ENCODE data around the gene OXSM. TPM values are rescaled to one million over a fixed set of nuclear protein-coding genes. Genes with fewer than 3 reads are reported as not detected.

Gene OXSM
- total RNA-seq, 2 experiments from 2014 or later, result 18.8 to 20.9 TPM

DNA sequence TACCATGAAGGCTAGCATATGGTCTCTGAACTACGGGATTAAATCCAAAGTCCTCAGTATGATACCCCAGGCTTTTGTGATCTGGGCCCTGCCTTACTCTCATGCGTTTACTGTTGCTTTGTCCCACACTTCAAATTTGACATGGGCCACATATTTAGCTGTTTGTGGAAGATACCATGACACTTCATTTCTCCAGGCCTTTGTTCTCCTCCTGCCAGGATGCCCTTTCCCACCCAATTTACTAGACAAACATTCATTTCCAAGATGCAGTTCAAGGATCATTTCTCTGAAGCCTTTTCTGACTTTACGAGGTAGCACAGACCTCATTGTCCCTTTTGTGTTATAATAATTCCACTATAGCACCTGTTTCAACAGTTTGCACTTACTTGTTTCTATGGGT is 2.2 kb upstream of the OXSM start:
- intact Hi-C loops (cut with micrococcal nuclease), result no loop called here
- DNase-seq, result no peak
- Mint-ChIP-seq H3K27me3 (peaks cover 1% of the 10 kb centered on the region), H3K9me3 (no peaks in the 10 kb centered on the region), H3K27ac (peak overlapping the region; percentile 7), H3K4me3 (no peak overlapping the region), H3K36me3 (ENCODE audit: low read depth) (peaks cover 35% of the 10 kb centered on the region), H3K4me1 (ENCODE audit: low read depth) (peaks cover 58% of the 10 kb centered on the region)
- TF ChIP-seq, protein P1, sequence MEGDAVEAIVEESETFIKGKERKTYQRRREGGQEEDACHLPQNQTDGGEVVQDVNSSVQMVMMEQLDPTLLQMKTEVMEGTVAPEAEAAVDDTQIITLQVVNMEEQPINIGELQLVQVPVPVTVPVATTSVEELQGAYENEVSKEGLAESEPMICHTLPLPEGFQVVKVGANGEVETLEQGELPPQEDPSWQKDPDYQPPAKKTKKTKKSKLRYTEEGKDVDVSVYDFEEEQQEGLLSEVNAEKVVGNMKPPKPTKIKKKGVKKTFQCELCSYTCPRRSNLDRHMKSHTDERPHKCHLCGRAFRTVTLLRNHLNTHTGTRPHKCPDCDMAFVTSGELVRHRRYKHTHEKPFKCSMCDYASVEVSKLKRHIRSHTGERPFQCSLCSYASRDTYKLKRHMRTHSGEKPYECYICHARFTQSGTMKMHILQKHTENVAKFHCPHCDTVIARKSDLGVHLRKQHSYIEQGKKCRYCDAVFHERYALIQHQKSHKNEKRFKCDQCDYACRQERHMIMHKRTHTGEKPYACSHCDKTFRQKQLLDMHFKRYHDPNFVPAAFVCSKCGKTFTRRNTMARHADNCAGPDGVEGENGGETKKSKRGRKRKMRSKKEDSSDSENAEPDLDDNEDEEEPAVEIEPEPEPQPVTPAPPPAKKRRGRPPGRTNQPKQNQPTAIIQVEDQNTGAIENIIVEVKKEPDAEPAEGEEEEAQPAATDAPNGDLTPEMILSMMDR (IDR thresholded peaks at IDR 0.05), result no peak
- ATAC-seq, result no peak
- ChIA-PET CTCF (no interaction called here), POLR2A (no interaction called here)

DNA sequence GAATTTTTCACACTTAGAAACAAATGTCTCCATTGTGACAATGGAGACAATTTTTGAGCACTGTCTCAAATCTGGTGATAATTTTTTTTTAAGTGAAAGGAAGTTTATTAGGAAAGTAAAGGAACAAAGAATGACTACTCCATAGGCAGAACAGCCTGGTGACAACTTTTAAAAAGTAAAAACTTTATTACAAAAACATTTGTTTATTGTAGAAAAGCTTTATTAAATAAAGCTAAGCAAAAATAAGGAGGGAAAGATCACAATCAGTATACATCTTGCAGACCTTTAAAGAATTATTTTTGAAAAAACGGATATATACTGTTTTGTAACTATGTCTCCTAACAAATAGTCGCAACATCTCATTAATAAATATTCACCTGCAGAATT is 688 bp upstream of the OXSM start:
- Mint-ChIP-seq H3K27me3 (peaks cover 1% of the 10 kb centered on the region), H3K27ac (peak overlapping the region; percentile 98), H3K4me1 (ENCODE audit: low read depth) (peaks cover 59% of the 10 kb centered on the region), H3K9me3 (no peaks in the 10 kb centered on the region), H3K4me3 (peak overlapping the region; percentile 98), H3K36me3 (ENCODE audit: low read depth) (peaks cover 37% of the 10 kb centered on the region)
- TF ChIP-seq, protein P1 (IDR thresholded peaks at IDR 0.05), result no peak
- intact Hi-C loops (cut with micrococcal nuclease), result no loop called here
- CTCF ChIA-PET, result interaction anchor here (1.4 to 2.7 kb wide), 3 partner anchors 17 to 141 kb away, joined by 3 to 16 read pairs (median 7); no protein-coding TSS in a partner anchor
- POLR2A ChIA-PET, result interaction anchor here (0.7 to 1.4 kb wide), 4 partner anchors 11 to 141 kb away, joined by 3 to 6 read pairs (median 4); no protein-coding TSS in a partner anchor
- no peak for ATAC-seq
- no peak for DNase-seq

DNA sequence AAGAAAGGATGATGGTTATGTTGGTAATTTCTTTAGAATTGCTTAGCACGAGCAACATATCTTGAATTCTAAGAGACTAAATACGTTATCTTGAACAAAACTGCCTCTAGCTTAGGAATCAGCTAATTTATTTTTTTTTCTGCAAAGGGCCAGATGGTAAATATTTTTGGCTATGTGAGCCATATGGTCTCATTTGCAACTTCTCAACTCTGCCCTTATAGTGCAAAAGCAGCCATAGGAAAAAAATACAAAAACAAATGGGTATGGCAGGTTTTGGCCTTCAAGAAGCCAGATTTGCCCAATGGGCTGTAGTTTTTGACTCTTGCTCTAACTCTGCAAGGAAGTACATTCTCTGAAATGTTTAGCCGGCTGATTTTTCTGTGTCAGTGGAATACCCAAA is 11.9 kb downstream of the OXSM start:
- intact Hi-C loops (cut with micrococcal nuclease), result no loop called here
- POLR2A ChIA-PET, result no interaction called here
- TF ChIP-seq, protein P1 (IDR thresholded peaks at IDR 0.05), result no peak
- Mint-ChIP-seq H3K4me1 (ENCODE audit: low read depth) (no peaks in the 10 kb centered on the region), H3K4me3 (no peak overlapping the region), H3K27ac (no peak overlapping the region), H3K36me3 (ENCODE audit: low read depth) (no peaks in the 10 kb centered on the region), H3K27me3 (peaks cover 2% of the 10 kb centered on the region), H3K9me3 (no peaks in the 10 kb centered on the region)
- CTCF ChIA-PET, result interaction anchor here (1.2 to 2.8 kb wide), 3 partner anchors 8 to 55 kb away, joined by 3 to 9 read pairs (median 8); no protein-coding TSS in a partner anchor
- ATAC-seq (no peak), DNase-seq (no peak)

DNA sequence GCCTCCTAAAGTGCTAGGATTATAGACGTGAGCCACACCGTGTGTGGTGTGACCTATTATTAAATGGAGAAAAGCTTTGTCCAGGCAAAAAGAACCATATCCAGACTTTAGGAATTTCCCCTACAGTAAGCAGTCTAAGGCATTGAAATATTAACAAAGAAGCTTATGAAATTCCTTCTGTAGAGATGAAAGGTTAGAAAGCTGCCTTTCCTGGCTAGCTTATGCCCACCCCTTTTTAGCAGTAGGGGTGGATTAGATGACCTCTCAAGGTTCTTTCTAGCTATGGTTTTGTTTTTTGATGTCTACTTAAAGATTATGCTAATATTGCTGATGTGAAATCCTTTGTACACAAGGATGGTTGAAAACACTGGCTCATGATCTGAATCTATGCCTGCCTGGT is 13.9 kb downstream of the OXSM start:
- Mint-ChIP-seq H3K4me3 (no peak overlapping the region), H3K9me3 (no peaks in the 10 kb centered on the region), H3K27ac (no peak overlapping the region), H3K4me1 (ENCODE audit: low read depth) (no peaks in the 10 kb centered on the region), H3K27me3 (peaks cover 2% of the 10 kb centered on the region), H3K36me3 (ENCODE audit: low read depth) (no peaks in the 10 kb centered on the region)
- ChIA-PET CTCF (interaction anchor here (1.5 kb wide), 1 partner anchor 13 kb away, joined by 3 read pairs; no protein-coding TSS in a partner anchor), POLR2A (interaction anchor here (0.8 kb wide), 1 partner anchor 9 kb away, joined by 3 read pairs; no protein-coding TSS in a partner anchor)
- intact Hi-C loops (cut with micrococcal nuclease), result no loop called here
- TF ChIP-seq, protein P1 (IDR thresholded peaks at IDR 0.05), result no peak
- ATAC-seq, result no peak
- no peak for DNase-seq

DNA sequence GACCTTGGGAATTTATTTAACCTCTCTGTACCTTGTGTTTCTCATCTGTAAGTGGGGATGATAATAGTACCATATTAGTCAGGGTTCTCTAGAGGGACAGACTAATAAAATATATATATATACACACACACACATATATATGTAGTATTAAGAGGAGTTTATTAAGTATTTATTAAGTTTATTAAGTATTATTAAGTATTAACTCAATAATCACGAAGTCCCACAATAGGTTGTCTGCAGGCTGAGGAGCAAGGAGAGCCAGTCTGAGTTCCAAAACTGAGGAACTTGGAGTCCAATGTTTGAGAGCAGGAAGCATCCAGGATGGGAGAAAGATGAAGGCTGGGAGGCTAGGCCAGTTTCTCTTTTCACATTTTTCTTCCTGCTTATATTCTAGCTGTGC is 14.8 kb downstream of the OXSM start:
- ChIA-PET POLR2A (no interaction called here), CTCF (no interaction called here)
- Mint-ChIP-seq H3K36me3 (ENCODE audit: low read depth) (no peaks in the 10 kb centered on the region), H3K9me3 (no peaks in the 10 kb centered on the region), H3K4me3 (no peak overlapping the region), H3K27me3 (peaks cover 2% of the 10 kb centered on the region), H3K4me1 (ENCODE audit: low read depth) (no peaks in the 10 kb centered on the region), H3K27ac (no peak overlapping the region)
- TF ChIP-seq, protein P1 (IDR thresholded peaks at IDR 0.05), result no peak
- DNase-seq (no peak), ATAC-seq (no peak)
- intact Hi-C loops (cut with micrococcal nuclease), result no loop called here

Data from activated CD8-positive, alpha-beta T cell treated with anti-CD3 and anti-CD28 coated beads for 36 hours (primary cell).